ENCODE results near the gene C14orf119. TPM values are rescaled to one million over a fixed set of nuclear protein-coding genes. Genes with fewer than 3 reads are reported as not detected.

The C14orf119 gene
- total RNA-seq, 1 donor from 2014 or later: 56.8 TPM

GRCh38 chr14:23115918-23116317 lies 20.6 kb downstream of the C14orf119 start:
- Mint-ChIP-seq H3K27me3 (ENCODE audit: low read depth) (no peaks in the 10 kb centered on the region), H3K27ac (ENCODE audit: unreplicated experiment) (no peak overlapping the region), H3K4me3 (ENCODE audit: unreplicated experiment) (no peak overlapping the region), H3K9me3 (ENCODE audit: low read depth) (no peaks in the 10 kb centered on the region), H3K4me1 (ENCODE audit: low read depth) (peaks cover 10% of the 10 kb centered on the region), H3K36me3 (ENCODE audit: low read depth) (no peaks in the 10 kb centered on the region)
- DNase-seq (ENCODE audit: low spot score): no peak
- TF ChIP-seq, protein P1, sequence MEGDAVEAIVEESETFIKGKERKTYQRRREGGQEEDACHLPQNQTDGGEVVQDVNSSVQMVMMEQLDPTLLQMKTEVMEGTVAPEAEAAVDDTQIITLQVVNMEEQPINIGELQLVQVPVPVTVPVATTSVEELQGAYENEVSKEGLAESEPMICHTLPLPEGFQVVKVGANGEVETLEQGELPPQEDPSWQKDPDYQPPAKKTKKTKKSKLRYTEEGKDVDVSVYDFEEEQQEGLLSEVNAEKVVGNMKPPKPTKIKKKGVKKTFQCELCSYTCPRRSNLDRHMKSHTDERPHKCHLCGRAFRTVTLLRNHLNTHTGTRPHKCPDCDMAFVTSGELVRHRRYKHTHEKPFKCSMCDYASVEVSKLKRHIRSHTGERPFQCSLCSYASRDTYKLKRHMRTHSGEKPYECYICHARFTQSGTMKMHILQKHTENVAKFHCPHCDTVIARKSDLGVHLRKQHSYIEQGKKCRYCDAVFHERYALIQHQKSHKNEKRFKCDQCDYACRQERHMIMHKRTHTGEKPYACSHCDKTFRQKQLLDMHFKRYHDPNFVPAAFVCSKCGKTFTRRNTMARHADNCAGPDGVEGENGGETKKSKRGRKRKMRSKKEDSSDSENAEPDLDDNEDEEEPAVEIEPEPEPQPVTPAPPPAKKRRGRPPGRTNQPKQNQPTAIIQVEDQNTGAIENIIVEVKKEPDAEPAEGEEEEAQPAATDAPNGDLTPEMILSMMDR (IDR thresholded peaks at IDR 0.05): no peak

DNA sequence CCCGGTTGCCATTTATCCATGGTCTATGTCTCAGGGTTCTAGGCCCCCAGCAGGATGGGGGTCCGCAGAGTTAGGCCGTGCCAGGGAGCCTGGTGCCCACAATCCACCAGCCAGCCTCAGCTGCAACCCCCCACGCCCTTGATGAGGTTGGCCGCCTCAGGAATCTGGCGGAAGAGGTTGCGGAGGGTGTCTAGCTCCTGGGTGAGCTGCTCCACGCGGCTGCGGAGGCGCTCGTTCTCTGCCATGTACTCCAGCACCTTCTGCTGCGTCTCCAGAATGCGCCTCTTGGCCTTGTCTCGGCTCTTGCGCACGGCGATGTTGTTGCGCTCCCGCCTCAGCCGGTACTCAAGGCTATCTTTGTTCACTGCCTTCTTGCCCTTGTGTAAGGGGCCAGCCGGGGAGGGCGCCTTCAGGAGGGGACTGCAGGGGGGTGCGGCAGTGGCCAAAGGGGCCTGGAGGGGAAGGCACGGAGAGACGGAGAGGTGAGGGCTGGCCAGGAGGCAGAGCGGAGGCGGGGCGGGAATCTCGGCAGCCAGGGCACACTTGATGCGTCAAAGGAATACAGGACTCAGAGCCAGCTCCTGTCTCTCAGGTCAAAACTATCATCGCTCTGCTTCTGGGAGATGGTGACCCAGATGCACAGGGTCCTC lies 22.2 kb downstream of the C14orf119 start:
- Mint-ChIP-seq H3K4me1 (ENCODE audit: low read depth) (peaks cover 17% of the 10 kb centered on the region), H3K9me3 (ENCODE audit: low read depth) (no peaks in the 10 kb centered on the region), H3K4me3 (ENCODE audit: unreplicated experiment) (no peak overlapping the region), H3K36me3 (ENCODE audit: low read depth) (no peaks in the 10 kb centered on the region), H3K27me3 (ENCODE audit: low read depth) (no peaks in the 10 kb centered on the region), H3K27ac (ENCODE audit: unreplicated experiment) (no peak overlapping the region)
- no peak for DNase-seq (ENCODE audit: low spot score)
- TF ChIP-seq, protein P1 (IDR thresholded peaks at IDR 0.05): no peak

DNA sequence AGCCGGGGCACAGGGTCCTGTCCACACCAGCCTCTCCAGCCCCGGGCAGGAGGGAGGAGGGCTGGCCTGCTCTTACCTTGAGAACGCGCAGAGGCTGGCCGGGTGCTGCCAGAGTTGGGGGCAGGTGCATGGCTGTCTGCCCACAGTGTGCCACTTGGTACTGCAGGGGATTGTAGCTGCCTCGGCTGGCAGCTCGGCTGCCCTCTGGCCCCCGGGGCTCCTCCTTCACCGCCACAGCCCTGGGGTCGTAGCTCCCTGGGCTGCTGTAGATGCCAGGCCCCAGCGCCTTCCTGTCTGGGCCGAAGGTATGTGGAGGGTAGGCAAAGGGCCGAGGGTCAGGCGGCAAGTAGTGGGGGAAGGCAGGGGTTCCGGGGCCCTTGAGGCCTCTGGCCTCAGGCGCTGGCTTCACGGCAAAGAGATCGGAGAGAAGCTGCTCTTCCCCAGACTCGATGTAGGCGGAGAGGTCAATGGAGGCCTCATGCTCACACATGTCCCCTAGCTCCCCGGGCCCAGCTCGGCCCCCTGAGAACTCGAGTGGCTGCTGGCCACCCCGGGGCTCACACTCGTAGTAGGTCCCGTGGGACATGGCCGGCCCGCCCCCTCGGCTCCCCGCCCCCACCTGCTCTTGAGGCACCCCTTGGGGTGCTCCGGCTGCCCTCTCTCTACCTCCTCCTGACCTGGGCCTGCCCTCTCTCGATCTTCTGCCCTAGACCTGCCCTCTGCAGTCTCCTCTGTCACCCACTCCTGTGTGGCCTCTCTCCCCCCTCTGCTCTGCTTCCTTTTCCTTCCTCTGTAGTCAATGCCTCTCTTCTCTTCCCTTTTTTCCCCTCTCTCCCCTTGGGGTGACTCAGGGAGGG lies 23.4 kb downstream of the C14orf119 start, which contains the start of gene CEBPE:
Gene CEBPE, minus strand, starts transcription at position 750 of the 857 bp plus-strand sequence. Its CDS starts 164 bp downstream, at position 586.
- Mint-ChIP-seq H3K27me3 (ENCODE audit: low read depth) (no peaks in the 10 kb centered on the region), H3K36me3 (ENCODE audit: low read depth) (no peaks in the 10 kb centered on the region), H3K9me3 (ENCODE audit: low read depth) (no peaks in the 10 kb centered on the region), H3K4me1 (ENCODE audit: low read depth) (peaks cover 17% of the 10 kb centered on the region), H3K4me3 (ENCODE audit: unreplicated experiment) (no peak within 1 kb of the TSS), H3K27ac (ENCODE audit: unreplicated experiment) (no peak within 1 kb of the TSS)
- TF ChIP-seq, protein P1 (IDR thresholded peaks at IDR 0.05): no peak
- no peak for DNase-seq (ENCODE audit: low spot score)

GRCh38 chr14:23119363-23120327 lies 24.3 kb downstream of the C14orf119 start:
- peaks cover 15% of the 10 kb centered on the region for H3K4me1 Mint-ChIP-seq (ENCODE audit: low read depth)
- no peaks in the 10 kb centered on the region for H3K36me3 Mint-ChIP-seq (ENCODE audit: low read depth)
- TF ChIP-seq, protein P1 (IDR thresholded peaks at IDR 0.05): no peak
- no peak for DNase-seq (ENCODE audit: low spot score)
- H3K9me3 Mint-ChIP-seq (ENCODE audit: low read depth): no peaks in the 10 kb centered on the region
- H3K27ac Mint-ChIP-seq (ENCODE audit: unreplicated experiment): no peak overlapping the region
- H3K4me3 Mint-ChIP-seq (ENCODE audit: unreplicated experiment): no peak overlapping the region
- no peaks in the 10 kb centered on the region for H3K27me3 Mint-ChIP-seq (ENCODE audit: low read depth)

Data from chondrocyte (in vitro differentiated cells).